Erythroblast (primary cell): Measurements from ENCODE around the gene PEX11G.

Source experiments
- GATA1 ChIP-seq: IDR thresholded peaks from 2 replicates; pipeline ENCODE4 v1.6.1; 2011; ENCODE audit warnings: low read depth, mild to moderate bottlenecking, control low read depth, low read length, moderate library complexity
- POLR2A ChIP-seq: IDR thresholded peaks from 2 replicates; pipeline ENCODE4 v1.6.1; 2011; ENCODE audit warnings: mild to moderate bottlenecking, low read length

DNA sequence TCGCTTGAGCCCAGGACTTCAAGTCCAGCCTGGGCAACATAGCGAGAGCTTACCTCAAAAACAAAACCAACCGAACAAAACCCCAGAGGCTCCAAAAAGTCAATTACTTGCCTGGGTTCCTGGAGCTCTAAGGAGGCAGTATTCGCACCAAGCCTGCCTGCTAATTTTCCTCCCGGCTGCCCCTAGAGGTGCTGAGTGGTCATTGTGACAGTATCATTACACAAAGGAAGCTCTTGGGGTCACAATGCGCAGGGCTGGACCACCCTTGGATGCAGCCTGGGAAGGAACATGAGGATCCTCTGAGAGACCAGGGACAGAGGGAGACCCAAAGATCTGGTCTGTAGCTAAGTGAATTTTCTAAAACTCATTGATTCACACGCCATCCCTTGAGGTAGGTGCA lies 8.5 kb upstream of the PEX11G start:
- TF ChIP-seq POLR2A, result no peak
- no peak for TF ChIP-seq GATA1
